ENCODE data around the gene DNAJB7. TPM values are rescaled to one million over a fixed set of nuclear protein-coding genes. Genes with fewer than 3 reads are reported as not detected.
A peak's percentile ranks its signal among the peaks of the same experiment; 100 is the strongest.

DNAJB7 gene
- total and polyA plus RNA-seq, 2 of the 13 experiments (the other 11 are each of a cell fraction or from before 2014, with no cell fraction given): not detected

GRCh38 chr22:40856513-40857308, 5.2 kb downstream of the DNAJB7 start, which contains the start of the genes ST13 and XPNPEP3 (continued):
- 0 out of 2 replicates have a peak, but pooled peaks have one; percentile 36 for TF ChIP-seq ZBTB44 (CRISPR knock-in tag; IDR thresholded peaks at IDR 0.05)
- no peak for TF ChIP-seq TCF7 (IDR thresholded peaks at IDR 0.05; ENCODE audit: low read depth)
- no peak for TF ChIP-seq ZNF572 (CRISPR knock-in tag; IDR thresholded peaks at IDR 0.05)
- TF ChIP-seq ZNF121 (CRISPR knock-in tag; IDR thresholded peaks at IDR 0.05): peak; percentile 73; the same call in 1 of the 2 replicates
- TF ChIP-seq DNMT3B (CRISPR knock-in tag; conservative IDR thresholded peaks at IDR 0.05): peak; percentile 28; the same call in 1 of the 2 replicates
- peak; percentile 90; the same call in 1 of the 2 replicates for TF ChIP-seq SIN3A (IDR thresholded peaks at IDR 0.05; ENCODE audit: borderline replicate concordance, low read depth, low read length)
- peak; percentile 88 for TF ChIP-seq RNF2 (conservative IDR thresholded peaks at IDR 0.05; ENCODE audit: low read depth)
- TF ChIP-seq ZNF562 (CRISPR knock-in tag; IDR thresholded peaks at IDR 0.05; ENCODE audit: borderline replicate concordance): no peak
- TF ChIP-seq ZC3H13 (CRISPR knock-in tag; IDR thresholded peaks at IDR 0.05): peak; percentile 75; the same call in 1 of the 2 replicates
- no peak; the same call in 1 of the 2 replicates for TF ChIP-seq ATF7-NPFF (CRISPR knock-in tag; IDR thresholded peaks at IDR 0.05; ENCODE audit: low read depth)
- TF ChIP-seq KLF13 (CRISPR knock-in tag; IDR thresholded peaks at IDR 0.05): no peak
- no peak for TF ChIP-seq DPF2 (CRISPR knock-in tag; IDR thresholded peaks at IDR 0.05; ENCODE audit: borderline replicate concordance, low read depth)
- no peak for TF ChIP-seq ZBTB39 (CRISPR knock-in tag; IDR thresholded peaks at IDR 0.05)
- TF ChIP-seq ZNF225 (CRISPR knock-in tag; IDR thresholded peaks at IDR 0.05): 0 out of 2 replicates have a peak, but pooled peaks have one; percentile 53
- TF ChIP-seq SP2 (CRISPR knock-in tag; IDR thresholded peaks at IDR 0.05): peak; percentile 82
- peak; percentile 63; the same call in 1 of the 2 replicates for TF ChIP-seq ARNT2 (CRISPR knock-in tag; IDR thresholded peaks at IDR 0.05; ENCODE audit: low read depth)
- TF ChIP-seq CENPX (CRISPR knock-in tag; IDR thresholded peaks at IDR 0.05): no peak
- 0 out of 2 replicates have a peak, but pooled peaks have one; percentile 40 for TF ChIP-seq FOXJ3 (CRISPR knock-in tag; IDR thresholded peaks at IDR 0.05; ENCODE audit: borderline replicate concordance)

Data from HepG2 (cell line).